GM12801 (cell line): ENCODE results near the gene ADORA1.

ENCODE experiments used
- CTCF ChIP-seq: IDR thresholded peaks from one replicate; pipeline ENCODE4 v1.5.1; 2011; ENCODE audit warnings: control low read depth; ENCODE audit not compliant: insufficient read length; ENCODE audit errors: extremely low read depth

The ADORA1 gene

GRCh38 chr1:203152158-203153034 lies 24.9 kb downstream of the ADORA1 start:
- TF ChIP-seq CTCF: no peak

GRCh38 chr1:203153051-203153988 lies 25.8 kb downstream of the ADORA1 start:
- TF ChIP-seq CTCF: no peak

- TF ChIP-seq CTCF: no peak
These were observed 26.7 kb downstream of the ADORA1 start for GRCh38 chr1:203153989-203154821.

GRCh38 chr1:203156280-203156679 lies 28.8 kb downstream of the ADORA1 start:
- TF ChIP-seq CTCF: no peak

GRCh38 chr1:203158423-203158822 lies 30.9 kb downstream of the ADORA1 start:
- no peak for TF ChIP-seq CTCF

GRCh38 chr1:203158960-203159665 lies 31.6 kb downstream of the ADORA1 start:
- TF ChIP-seq CTCF: no peak
